Fibroblast of pulmonary artery (primary cell): ENCODE measurements around the gene HDAC4.

Source experiments
- DNase-seq: peaks from one replicate; pipeline ENCODE4 v3.0.0-alpha.2; 2010; ENCODE audit warnings: low read depth
- H3K4me3 ChIP-seq: replicated peaks from 2 replicates; pipeline ENCODE4 v1.5.1; 2011; ENCODE audit warnings: low read depth, mild to moderate bottlenecking, control low read depth, low read length, moderate library complexity
- TF ChIP-seq, protein P1 (sequence below): IDR thresholded peaks from 2 replicates; pipeline ENCODE4 v1.5.1; 2011; ENCODE audit warnings: mild to moderate bottlenecking, control low read depth, low read length, inconsistent platforms; ENCODE audit errors: missing control alignments

HDAC4 gene

DNA sequence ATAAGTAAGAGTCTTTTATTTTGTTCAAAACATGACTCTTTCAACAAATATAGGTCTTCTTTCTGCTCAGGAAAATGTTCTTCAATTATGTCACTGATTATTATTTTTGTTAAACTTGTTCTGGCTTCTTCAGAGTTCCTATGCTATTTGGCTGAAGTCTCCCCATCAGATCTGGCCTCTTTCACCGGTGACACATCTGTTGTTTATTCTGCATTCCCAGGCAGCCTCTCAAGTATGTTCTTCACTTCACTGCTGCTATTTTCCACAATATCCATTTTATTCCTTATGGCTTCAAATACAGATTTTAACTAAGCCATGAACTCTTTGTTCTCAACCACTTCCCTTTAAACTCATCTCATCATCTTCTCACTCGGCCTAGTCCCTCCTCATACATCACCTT lies 45.7 kb downstream of the HDAC4 start:
- H3K4me3 ChIP-seq = no peak overlapping the region
- peak; percentile 50 for DNase-seq
- TF ChIP-seq, protein P1, sequence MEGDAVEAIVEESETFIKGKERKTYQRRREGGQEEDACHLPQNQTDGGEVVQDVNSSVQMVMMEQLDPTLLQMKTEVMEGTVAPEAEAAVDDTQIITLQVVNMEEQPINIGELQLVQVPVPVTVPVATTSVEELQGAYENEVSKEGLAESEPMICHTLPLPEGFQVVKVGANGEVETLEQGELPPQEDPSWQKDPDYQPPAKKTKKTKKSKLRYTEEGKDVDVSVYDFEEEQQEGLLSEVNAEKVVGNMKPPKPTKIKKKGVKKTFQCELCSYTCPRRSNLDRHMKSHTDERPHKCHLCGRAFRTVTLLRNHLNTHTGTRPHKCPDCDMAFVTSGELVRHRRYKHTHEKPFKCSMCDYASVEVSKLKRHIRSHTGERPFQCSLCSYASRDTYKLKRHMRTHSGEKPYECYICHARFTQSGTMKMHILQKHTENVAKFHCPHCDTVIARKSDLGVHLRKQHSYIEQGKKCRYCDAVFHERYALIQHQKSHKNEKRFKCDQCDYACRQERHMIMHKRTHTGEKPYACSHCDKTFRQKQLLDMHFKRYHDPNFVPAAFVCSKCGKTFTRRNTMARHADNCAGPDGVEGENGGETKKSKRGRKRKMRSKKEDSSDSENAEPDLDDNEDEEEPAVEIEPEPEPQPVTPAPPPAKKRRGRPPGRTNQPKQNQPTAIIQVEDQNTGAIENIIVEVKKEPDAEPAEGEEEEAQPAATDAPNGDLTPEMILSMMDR = no peak

DNA sequence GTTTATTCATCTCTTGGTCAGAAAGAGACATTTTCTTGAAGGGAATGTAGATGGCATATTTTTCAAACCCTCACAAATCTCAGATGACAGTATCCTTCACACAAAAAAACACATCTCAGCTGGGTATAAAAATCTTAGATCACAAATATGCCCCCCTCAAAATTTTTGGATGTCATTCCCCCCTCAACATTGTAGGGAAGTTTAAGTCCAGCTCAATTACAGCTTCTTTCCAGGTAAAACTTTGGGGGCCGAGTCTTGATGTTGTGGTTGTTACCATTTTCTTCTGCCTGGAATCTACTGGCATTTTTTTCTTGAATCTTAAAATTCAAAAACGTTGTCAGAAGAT lies 46.1 kb downstream of the HDAC4 start:
- TF ChIP-seq, protein P1 = no peak
- DNase-seq = no peak
- H3K4me3 ChIP-seq = no peak overlapping the region

DNA sequence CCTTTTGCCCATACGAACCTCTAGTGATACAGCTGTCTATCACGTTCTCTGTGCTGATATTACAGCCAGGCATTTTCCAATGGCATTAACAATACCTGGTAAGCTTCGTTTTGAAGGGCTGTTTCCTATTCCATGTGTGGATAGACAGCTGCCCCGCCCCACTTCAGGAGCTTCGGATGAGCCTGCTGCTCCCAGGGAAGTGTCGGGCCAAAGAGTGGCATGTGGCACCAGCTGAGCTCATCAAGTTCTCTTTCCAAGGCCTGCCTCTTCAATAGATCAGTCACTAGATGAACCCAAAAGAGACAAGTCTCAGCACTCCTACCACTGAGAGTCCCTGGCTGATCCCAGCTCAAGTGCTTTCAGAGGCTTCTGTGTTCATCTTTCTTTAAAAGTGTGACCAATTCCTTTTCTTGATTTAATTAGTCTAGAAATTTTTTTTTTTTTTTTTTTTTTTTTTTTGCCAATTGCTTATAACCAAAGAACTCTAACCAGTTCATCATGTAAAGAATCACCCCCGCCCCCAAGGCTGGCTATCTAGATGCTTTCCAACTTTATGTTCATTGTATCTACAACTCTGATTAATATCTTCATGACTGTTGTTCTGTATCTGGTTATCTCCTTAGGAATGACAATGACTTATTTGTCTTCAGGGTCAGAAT lies 46.6 kb downstream of the HDAC4 start:
- TF ChIP-seq, protein P1 = no peak
- H3K4me3 ChIP-seq = no peak overlapping the region
- no peak for DNase-seq

DNA sequence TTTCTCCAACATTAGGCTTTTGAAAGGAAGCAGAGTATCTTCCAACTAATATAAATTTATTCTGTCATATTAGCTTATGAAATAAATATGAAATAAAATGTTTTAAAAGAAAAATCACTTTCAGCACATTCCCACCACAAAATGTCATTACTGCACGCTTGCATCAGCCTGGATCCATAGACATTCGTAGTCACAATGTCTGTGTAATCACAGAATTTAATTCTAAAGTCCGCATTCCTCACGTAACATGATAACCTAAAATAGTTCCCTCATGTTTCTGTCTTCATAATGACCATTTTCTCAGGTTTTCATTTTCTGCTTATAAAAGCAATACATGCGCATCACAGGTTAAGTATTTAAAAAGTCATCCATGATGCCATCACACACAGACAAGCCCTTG lies 47.1 kb downstream of the HDAC4 start:
- TF ChIP-seq, protein P1 = no peak
- H3K4me3 ChIP-seq = no peak overlapping the region
- no peak for DNase-seq

DNA sequence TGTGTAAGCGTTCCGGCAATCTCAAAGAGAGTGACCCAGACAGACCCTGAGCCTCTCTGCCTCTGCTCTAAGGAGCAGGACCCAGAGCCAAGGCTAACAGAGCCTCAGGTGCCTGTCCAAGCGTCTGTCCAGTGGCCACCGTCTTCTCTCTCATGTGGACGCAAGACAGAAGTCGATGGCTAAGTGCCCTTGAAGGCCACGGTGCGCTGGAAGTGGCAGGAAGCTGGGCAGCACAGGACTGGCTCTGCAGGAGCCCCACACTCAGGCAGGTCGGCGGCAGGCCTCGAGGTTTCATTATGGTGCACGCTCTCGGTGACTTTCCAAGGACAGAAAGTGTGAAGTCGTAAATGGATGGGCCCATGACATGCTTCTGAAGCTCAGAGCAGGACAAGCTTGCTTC lies 49.1 kb downstream of the HDAC4 start:
- no peak overlapping the region for H3K4me3 ChIP-seq
- DNase-seq = no peak
- TF ChIP-seq, protein P1 = no peak

DNA sequence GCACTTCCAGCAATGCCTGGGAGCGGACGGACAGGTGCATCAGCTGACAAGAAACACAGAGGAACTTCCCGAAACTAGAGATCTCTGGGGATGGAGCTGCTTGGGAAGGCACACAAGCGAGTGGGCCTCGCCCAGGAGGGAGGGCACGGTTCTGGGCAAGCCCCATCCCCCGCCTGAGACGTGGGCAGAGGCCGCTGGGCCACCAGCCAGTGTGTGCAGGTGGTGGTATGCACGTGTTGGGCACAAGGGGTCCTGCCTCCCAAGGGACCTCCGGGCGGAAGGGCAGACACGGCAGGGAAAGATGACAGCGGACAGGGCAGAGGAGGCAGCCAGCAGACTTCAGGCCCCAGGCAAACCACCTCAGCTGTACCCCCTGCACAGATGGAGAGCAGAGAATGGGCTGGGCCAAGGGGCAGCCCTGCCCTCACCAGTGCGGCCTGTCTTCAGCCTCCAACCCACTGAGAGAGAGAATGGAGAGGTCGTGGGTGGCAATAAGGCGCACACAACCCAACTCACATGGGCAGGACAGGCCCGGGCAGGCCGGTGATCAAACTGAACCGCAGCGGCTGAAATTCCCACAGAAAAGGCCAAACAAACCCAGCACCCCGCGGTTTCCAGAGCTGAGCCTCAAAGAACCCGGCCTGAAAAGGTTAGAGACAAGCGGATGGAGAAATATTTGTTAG lies 51.2 kb downstream of the HDAC4 start:
- no peak overlapping the region for H3K4me3 ChIP-seq
- TF ChIP-seq, protein P1 = no peak
- DNase-seq = no peak
